HEK293T (cell line): ENCODE data around the gene BRF1.

ENCODE experiments used
- ELF4 ChIP-seq: fragments of 450-650 bp; IDR thresholded peaks from 2 replicates; pipeline ENCODE4 v1.6.1; 2017; ENCODE audit warnings: antibody characterized with exemption
- HDGF ChIP-seq: fragments of 450-650 bp; IDR thresholded peaks from 2 replicates; pipeline ENCODE4 v1.6.1; 2017; ENCODE audit warnings: antibody characterized with exemption, borderline replicate concordance
- SUZ12 ChIP-seq: fragments of 450-650 bp; IDR thresholded peaks from 2 replicates; pipeline ENCODE4 v1.6.1; 2016; ENCODE audit warnings: mild to moderate bottlenecking

DNA sequence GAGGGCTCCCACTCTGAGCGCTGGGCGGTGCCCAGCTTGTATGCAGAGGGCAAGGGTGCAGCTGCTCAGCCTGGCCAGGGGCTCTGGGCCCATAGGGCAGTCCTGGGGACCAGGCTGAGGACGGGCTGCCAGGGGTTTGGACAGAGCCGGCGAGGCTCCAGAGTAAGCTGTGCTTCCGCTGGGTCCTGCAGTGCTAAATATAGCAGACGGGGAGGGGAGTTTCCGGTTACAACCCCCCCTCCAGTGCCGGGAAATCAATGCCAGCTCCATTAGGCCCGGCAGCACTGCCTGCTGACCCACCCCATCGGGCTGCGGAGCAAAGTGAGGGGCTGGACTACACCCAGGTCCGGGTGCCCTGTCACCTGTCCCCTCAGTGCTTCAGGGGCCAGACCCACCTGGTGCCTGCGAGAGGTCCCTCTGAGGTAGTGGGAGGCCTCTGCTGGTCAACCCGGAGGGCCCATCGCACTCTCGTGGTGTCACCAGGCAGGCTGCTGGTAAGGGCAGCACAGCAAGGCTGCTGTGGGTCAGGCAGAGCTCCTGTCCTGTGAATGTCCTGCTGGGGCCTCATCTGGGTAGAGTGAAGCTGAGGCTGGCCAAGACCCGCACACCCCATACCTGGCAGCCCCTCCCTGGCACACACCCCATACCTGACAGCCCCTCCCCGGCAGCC lies 129.7 kb downstream of the BRF1 start:
- TF ChIP-seq ELF4 (no peak), HDGF (no peak), SUZ12 (no peak)
